H1 (cell line): Measurements from ENCODE around the gene GP1BB. TPM values are rescaled to one million over a fixed set of nuclear protein-coding genes. Genes with fewer than 3 reads are reported as not detected.

Experiments
- BCL11A ChIP-seq, 2 experiments: IDR thresholded peaks; one replicate each; pipeline ENCODE4 v1.6.1; 2011; ENCODE audit warnings: low read depth in 2 of 2, low read length in 2 of 2, mild to moderate bottlenecking in 2 of 2
- POU5F1 ChIP-seq: IDR thresholded peaks from 2 replicates; pipeline ENCODE4 v1.6.1; 2011; ENCODE audit warnings: low read depth, mild to moderate bottlenecking, low read length, moderate library complexity
- TBP ChIP-seq: IDR thresholded peaks from 2 replicates; pipeline ENCODE4 v1.6.1; 2011; ENCODE audit warnings: low read depth, low read length, improper control_type of control experiment
- polyA plus RNA-seq, 7 experiments: library from polyadenylated mRNA; depleted of rRNA in 3 of 7; stranded (reverse) in 5 of 7; unstranded in 2 of 7; fragments of >200 nt in 5 of 7; fragments of 200-250 nt in 2 of 7; gene quantifications; 1 replicate in 5 of 7; 2 replicates in 1 of 7; 4 replicates in 1 of 7; pipeline versions ENCODE4 v1.2.1 to v1.2.3, GENCODE V29; 2011 to 2013; ENCODE audit warnings: missing spikeins in 2 of 7, mixed read lengths in 2 of 7
- total RNA-seq: library from RNA; stranded (reverse); fragmentation: NEBNext Ultra II Directional; extraction: Animal tissue kit (Norgen Biotek cat#: 25700); gene quantifications from 2 replicates; pipeline ENCODE4 v1.2.1, GENCODE V29; 2021

The GP1BB gene
- total and polyA plus RNA-seq, 2 of the 8 experiments (the other 6 are each of a cell fraction or from before 2014, with no cell fraction given), result 0.36 TPM; not detected in 1

GRCh38 chr22:19687561-19688300 is 35.6 kb upstream of the GP1BB start (continued):
- TF ChIP-seq BCL11A (IDR thresholded peaks at IDR 0.05; ENCODE audit: low read depth in 2 of 2, low read length in 2 of 2), result no peak
- TF ChIP-seq TBP, result no peak
- no peak for TF ChIP-seq POU5F1
- TF ChIP-seq, all 59 proteins: peak for 0
